K562 (cell line): ENCODE measurements around the gene AS3MT. TPM values are rescaled to one million over a fixed set of nuclear protein-coding genes. Genes with fewer than 3 reads are reported as not detected.

Source experiments
- DIDO1 ChIP-seq: fragments of 450-650 bp; IDR thresholded peaks from 2 replicates; pipeline ENCODE4 v1.6.1; 2016; ENCODE audit warnings: low read depth, missing biosample characterization, missing genetic modification characterization
- DMBX1 ChIP-seq: fragments of 250-450 bp; sonication (Bioruptor Pico); IDR thresholded peaks from 2 replicates; pipeline ENCODE4 v1.8.0; 2022; ENCODE audit warnings: inconsistent platforms, mild to moderate bottlenecking, moderate library complexity, borderline replicate concordance
- FOSL1 ChIP-seq: fragments of 200-800 bp; sonication (Bioruptor generic); conservative IDR thresholded peaks from 2 replicates; pipeline ENCODE4 v1.6.1; 2016; ENCODE audit warnings: missing genetic modification characterization, missing compliant biosample characterization
- MAFF ChIP-seq: IDR thresholded peaks from 2 replicates; pipeline ENCODE4 v1.6.1; 2012; ENCODE audit warnings: low read length, improper control_type of control experiment
- MXI1 ChIP-seq: IDR thresholded peaks from 2 replicates; pipeline ENCODE4 v1.6.1; 2011; ENCODE audit warnings: low read depth, mild to moderate bottlenecking, improper control_type of control experiment, low read length
- NCOA1 ChIP-seq: fragments of 450-650 bp; IDR thresholded peaks from 2 replicates; pipeline ENCODE4 v1.6.1; 2016; ENCODE audit warnings: low read depth
- NR3C1 ChIP-seq: sonication (generic); formaldehyde crosslinking; IDR thresholded peaks from 2 replicates; pipeline ENCODE4 v1.8.1; 2022; ENCODE audit warnings: missing genetic modification reagents
- SMAD1 ChIP-seq: fragments of 150-350 bp; IDR thresholded peaks from 2 replicates; pipeline ENCODE4 v1.6.1; 2014; ENCODE audit warnings: low read length, low read depth; ENCODE audit not compliant: partially characterized antibody
- SMAD4 ChIP-seq: fragments of 250-450 bp; sonication (Bioruptor Pico); conservative IDR thresholded peaks from 2 replicates; pipeline ENCODE4 v1.8.0; 2021; ENCODE audit warnings: inconsistent platforms, mild to moderate bottlenecking, moderate library complexity
- TAF1 ChIP-seq: IDR thresholded peaks from 2 replicates; pipeline ENCODE4 v1.6.1; 2011; ENCODE audit warnings: mild to moderate bottlenecking, low read length, moderate library complexity; ENCODE audit not compliant: insufficient read depth, control insufficient read depth, severe bottlenecking; ENCODE audit errors: extremely low read depth
- ZNF253 ChIP-seq: fragments of 250-450 bp; sonication (Bioruptor Pico); conservative IDR thresholded peaks from 2 replicates; pipeline ENCODE4 v1.6.1; 2021; ENCODE audit warnings: mild to moderate bottlenecking
- ZNF41 ChIP-seq: fragments of 250-450 bp; sonication (Bioruptor Pico); conservative IDR thresholded peaks from 2 replicates; pipeline ENCODE4 v1.4.0; 2020; ENCODE audit warnings: mild to moderate bottlenecking
- ZNF589 ChIP-seq: fragments of 200-800 bp; sonication (Bioruptor generic); IDR thresholded peaks from 2 replicates; pipeline ENCODE4 v1.6.1; 2016; ENCODE audit warnings: low read depth, missing genetic modification characterization, missing compliant biosample characterization
- ZNF707 ChIP-seq: fragments of 250-450 bp; sonication (Bioruptor Pico); conservative IDR thresholded peaks from 2 replicates; pipeline ENCODE4 v1.8.0; 2022; ENCODE audit warnings: inconsistent platforms, mild to moderate bottlenecking, moderate library complexity
- polyA plus RNA-seq, 8 experiments: library from polyadenylated mRNA; depleted of rRNA in 4 of 8; stranded (reverse) in 5 of 8; unstranded in 3 of 8; fragments of >200 nt; fragmentation: Nextera tagmentation in 2 of 8; fragmentation: Illumina TruSeq in 1 of 8; extraction: Ambion mirVana in 2 of 8; extraction: Trizol in 1 of 8; gene quantifications; 2 replicates each; pipeline versions ENCODE4 v1.2.1 to v1.2.3, GENCODE V29; 2011 to 2014; ENCODE audit warnings: inconsistent platforms in 1 of 8, missing spikeins in 1 of 8
- total RNA-seq, 7 experiments: library from RNA; depleted of rRNA in 6 of 7; stranded (reverse); fragments of >200 nt in 6 of 7; fragmentation: Illumina TruSeq in 2 of 7; extraction: Trizol in 2 of 7; gene quantifications; 2 replicates each; pipeline versions ENCODE4 v1.2.1 to v1.2.3, GENCODE V29; 2011 to 2021; ENCODE audit warnings: low replicate concordance in 1 of 7
- TF ChIP-seq, protein P1 (sequence below): fragments of 450-650 bp; IDR thresholded peaks from 2 replicates; pipeline ENCODE4 v1.6.1; 2017; ENCODE audit warnings: antibody characterized with exemption
- TF ChIP-seq, protein P2 (sequence below), 3 experiments: IDR thresholded peaks in 2 of 3; conservative IDR thresholded peaks in 1 of 3; 2 replicates each; pipeline ENCODE4 v1.5.1; 2011 to 2012; ENCODE audit warnings: low read length in 3 of 3, mild to moderate bottlenecking in 3 of 3, control low read depth in 2 of 3, improper control_type of control experiment in 1 of 3, inconsistent platforms in 1 of 3, low read depth in 1 of 3, mixed read lengths in 1 of 3, moderate library complexity in 1 of 3; ENCODE audit not compliant: insufficient read depth in 2 of 3
- TF ChIP-seq, protein P3 (sequence below): fragments of 450-650 bp; conservative IDR thresholded peaks from 2 replicates; pipeline ENCODE4 v1.6.1; 2016; ENCODE audit warnings: missing genetic modification characterization, low read depth, mild to moderate bottlenecking, control low read depth, missing compliant biosample characterization
- TF ChIP-seq, protein P4 (sequence below): IDR thresholded peaks from 2 replicates; pipeline ENCODE4 v1.6.1; 2016; ENCODE audit warnings: missing genetic modification characterization, missing compliant biosample characterization
- TF ChIP-seq, protein P5 (sequence below): sonication (generic); formaldehyde crosslinking; IDR thresholded peaks from 2 replicates; pipeline ENCODE4 v1.8.0; 2022; ENCODE audit warnings: missing genetic modification reagents, mild to moderate bottlenecking, borderline replicate concordance

Gene AS3MT
- total and polyA plus RNA-seq, 9 of the 15 experiments (the other 6 are each of a cell fraction or from before 2014, with no cell fraction given): 0.04 to 0.33 (median 0.19) TPM; not detected in 2

DNA sequence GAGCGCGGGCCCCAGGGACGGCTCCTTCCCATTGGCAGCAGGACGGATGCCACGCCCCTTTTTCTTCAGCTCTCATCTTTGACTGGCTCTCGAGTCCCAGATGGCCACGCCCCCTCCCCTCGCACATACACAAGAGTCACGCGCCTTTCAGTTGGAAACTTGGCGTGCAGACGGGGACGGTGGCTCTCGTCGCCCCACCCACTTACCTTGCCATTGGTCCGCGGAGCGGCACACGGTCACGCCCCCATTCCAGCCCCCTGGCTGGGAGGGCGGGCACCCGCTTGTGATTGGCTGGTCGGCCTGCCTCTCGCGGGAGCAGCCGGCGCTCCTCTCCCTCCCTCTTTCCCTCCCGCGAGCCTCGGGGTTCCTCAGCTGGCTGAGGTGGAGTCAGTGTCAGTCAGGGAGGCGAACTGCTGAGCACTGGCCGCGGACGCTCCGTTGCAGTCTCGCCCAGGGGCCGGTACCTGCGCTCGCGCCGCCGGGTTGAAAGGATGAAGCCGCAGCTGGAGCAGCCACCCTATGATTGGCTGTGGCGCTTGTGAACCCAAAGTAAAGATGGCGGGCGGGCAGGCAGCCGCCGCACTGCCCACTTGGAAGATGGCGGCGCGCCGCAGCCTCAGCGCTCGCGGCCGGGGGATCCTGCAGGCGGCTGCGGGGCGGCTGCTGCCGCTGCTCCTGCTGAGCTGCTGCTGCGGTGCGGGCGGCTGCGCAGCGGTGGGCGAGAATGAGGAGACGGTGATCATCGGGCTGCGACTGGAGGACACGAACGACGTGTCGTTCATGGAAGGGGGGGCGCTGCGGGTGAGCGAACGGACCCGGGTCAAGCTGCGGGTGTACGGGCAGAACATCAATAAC lies 48.9 kb downstream of the AS3MT start, which contains the start of gene CNNM2 (continued):
- TF ChIP-seq DMBX1 (peak; percentile 48; the same call in 1 of the 2 replicates), TAF1 (peak; percentile 91), SMAD4 (CRISPR knock-in tag) (0 out of 2 replicates have a peak, but pooled peaks have one; percentile 46), DIDO1 (tag) (no peak), ZNF253 (no peak), ZNF707 (no peak), MAFF (no peak), NCOA1 (no peak), ZNF41 (no peak), SMAD1 (no peak), FOSL1 (no peak), MXI1 (peak; percentile 35; the same call in 1 of the 2 replicates), NR3C1 (CRISPR knock-in tag) (no peak), ZNF589 (CRISPR knock-in tag) (no peak)
- TF ChIP-seq, protein P1, sequence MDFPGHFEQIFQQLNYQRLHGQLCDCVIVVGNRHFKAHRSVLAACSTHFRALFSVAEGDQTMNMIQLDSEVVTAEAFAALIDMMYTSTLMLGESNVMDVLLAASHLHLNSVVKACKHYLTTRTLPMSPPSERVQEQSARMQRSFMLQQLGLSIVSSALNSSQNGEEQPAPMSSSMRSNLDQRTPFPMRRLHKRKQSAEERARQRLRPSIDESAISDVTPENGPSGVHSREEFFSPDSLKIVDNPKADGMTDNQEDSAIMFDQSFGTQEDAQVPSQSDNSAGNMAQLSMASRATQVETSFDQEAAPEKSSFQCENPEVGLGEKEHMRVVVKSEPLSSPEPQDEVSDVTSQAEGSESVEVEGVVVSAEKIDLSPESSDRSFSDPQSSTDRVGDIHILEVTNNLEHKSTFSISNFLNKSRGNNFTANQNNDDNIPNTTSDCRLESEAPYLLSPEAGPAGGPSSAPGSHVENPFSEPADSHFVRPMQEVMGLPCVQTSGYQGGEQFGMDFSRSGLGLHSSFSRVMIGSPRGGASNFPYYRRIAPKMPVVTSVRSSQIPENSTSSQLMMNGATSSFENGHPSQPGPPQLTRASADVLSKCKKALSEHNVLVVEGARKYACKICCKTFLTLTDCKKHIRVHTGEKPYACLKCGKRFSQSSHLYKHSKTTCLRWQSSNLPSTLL: no peak
- TF ChIP-seq, protein P2, sequence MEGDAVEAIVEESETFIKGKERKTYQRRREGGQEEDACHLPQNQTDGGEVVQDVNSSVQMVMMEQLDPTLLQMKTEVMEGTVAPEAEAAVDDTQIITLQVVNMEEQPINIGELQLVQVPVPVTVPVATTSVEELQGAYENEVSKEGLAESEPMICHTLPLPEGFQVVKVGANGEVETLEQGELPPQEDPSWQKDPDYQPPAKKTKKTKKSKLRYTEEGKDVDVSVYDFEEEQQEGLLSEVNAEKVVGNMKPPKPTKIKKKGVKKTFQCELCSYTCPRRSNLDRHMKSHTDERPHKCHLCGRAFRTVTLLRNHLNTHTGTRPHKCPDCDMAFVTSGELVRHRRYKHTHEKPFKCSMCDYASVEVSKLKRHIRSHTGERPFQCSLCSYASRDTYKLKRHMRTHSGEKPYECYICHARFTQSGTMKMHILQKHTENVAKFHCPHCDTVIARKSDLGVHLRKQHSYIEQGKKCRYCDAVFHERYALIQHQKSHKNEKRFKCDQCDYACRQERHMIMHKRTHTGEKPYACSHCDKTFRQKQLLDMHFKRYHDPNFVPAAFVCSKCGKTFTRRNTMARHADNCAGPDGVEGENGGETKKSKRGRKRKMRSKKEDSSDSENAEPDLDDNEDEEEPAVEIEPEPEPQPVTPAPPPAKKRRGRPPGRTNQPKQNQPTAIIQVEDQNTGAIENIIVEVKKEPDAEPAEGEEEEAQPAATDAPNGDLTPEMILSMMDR (IDR thresholded peaks at IDR 0.05 in 2 of 3, conservative IDR thresholded peaks at IDR 0.05 in 1 of 3; ENCODE audit: insufficient read depth in 2 of 3, low read depth in 1 of 3, low read length in 3 of 3): no peak
- TF ChIP-seq, protein P3, sequence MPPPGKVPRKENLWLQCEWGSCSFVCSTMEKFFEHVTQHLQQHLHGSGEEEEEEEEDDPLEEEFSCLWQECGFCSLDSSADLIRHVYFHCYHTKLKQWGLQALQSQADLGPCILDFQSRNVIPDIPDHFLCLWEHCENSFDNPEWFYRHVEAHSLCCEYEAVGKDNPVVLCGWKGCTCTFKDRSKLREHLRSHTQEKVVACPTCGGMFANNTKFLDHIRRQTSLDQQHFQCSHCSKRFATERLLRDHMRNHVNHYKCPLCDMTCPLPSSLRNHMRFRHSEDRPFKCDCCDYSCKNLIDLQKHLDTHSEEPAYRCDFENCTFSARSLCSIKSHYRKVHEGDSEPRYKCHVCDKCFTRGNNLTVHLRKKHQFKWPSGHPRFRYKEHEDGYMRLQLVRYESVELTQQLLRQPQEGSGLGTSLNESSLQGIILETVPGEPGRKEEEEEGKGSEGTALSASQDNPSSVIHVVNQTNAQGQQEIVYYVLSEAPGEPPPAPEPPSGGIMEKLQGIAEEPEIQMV (tag): no peak
- TF ChIP-seq, protein P4, sequence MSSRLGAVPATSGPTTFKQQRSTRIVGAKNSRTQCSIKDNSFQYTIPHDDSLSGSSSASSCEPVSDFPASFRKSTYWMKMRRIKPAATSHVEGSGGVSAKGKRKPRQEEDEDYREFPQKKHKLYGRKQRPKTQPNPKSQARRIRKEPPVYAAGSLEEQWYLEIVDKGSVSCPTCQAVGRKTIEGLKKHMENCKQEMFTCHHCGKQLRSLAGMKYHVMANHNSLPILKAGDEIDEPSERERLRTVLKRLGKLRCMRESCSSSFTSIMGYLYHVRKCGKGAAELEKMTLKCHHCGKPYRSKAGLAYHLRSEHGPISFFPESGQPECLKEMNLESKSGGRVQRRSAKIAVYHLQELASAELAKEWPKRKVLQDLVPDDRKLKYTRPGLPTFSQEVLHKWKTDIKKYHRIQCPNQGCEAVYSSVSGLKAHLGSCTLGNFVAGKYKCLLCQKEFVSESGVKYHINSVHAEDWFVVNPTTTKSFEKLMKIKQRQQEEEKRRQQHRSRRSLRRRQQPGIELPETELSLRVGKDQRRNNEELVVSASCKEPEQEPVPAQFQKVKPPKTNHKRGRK (tag): no peak
- TF ChIP-seq, protein P5, sequence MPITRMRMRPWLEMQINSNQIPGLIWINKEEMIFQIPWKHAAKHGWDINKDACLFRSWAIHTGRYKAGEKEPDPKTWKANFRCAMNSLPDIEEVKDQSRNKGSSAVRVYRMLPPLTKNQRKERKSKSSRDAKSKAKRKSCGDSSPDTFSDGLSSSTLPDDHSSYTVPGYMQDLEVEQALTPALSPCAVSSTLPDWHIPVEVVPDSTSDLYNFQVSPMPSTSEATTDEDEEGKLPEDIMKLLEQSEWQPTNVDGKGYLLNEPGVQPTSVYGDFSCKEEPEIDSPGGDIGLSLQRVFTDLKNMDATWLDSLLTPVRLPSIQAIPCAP (CRISPR knock-in tag): no peak
